HepG2 (cell line): ENCODE data around the gene ADAMTS16. TPM values are rescaled to one million over a fixed set of nuclear protein-coding genes. Genes with fewer than 3 reads are reported as not detected.

ENCODE experiments used
- AKNA ChIP-seq: sonication (generic); formaldehyde crosslinking; IDR thresholded peaks from 2 replicates; pipeline ENCODE4 v1.4.0; 2020; ENCODE audit warnings: missing genetic modification reagents, borderline replicate concordance
- CREB3 ChIP-seq: sonication (generic); formaldehyde crosslinking; IDR thresholded peaks from 2 replicates; pipeline ENCODE4 v1.5.0; 2020; ENCODE audit warnings: missing genetic modification reagents
- CSRNP1 ChIP-seq: sonication (generic); formaldehyde crosslinking; IDR thresholded peaks from 2 replicates; pipeline ENCODE4 v1.8.1; 2023; ENCODE audit warnings: mild to moderate bottlenecking, missing genetic modification reagents
- FOXA3 ChIP-seq: IDR thresholded peaks from 2 replicates; pipeline ENCODE4 v1.6.1; 2016; ENCODE audit warnings: missing genetic modification reagents, missing compliant biosample characterization
- HOXD1 ChIP-seq: sonication (generic); formaldehyde crosslinking; IDR thresholded peaks from 2 replicates; pipeline ENCODE4 v1.5.0; 2020; ENCODE audit warnings: missing genetic modification reagents
- NR0B2 ChIP-seq: sonication (generic); formaldehyde crosslinking; IDR thresholded peaks from 2 replicates; pipeline ENCODE4 v1.4.0; 2020; ENCODE audit warnings: mild to moderate bottlenecking, missing genetic modification reagents
- PPARG ChIP-seq: conservative IDR thresholded peaks from 2 replicates; pipeline ENCODE4 v1.6.1; 2016; ENCODE audit warnings: missing biosample characterization, missing genetic modification reagents
- PTBP1 ChIP-seq: fragments of 200-400 bp; formaldehyde crosslinking; IDR thresholded peaks from 2 replicates; pipeline ENCODE4 v1.6.1; 2018; ENCODE audit warnings: low read length, low read depth; ENCODE audit not compliant: poor library complexity, severe bottlenecking
- TAF15 ChIP-seq: fragments of 200-400 bp; formaldehyde crosslinking; IDR thresholded peaks from one replicate; pipeline ENCODE4 v1.6.1; 2018; ENCODE audit warnings: mild to moderate bottlenecking, low read depth, low read length; ENCODE audit not compliant: poor library complexity, severe bottlenecking
- UBTF ChIP-seq: sonication (generic); formaldehyde crosslinking; IDR thresholded peaks from 2 replicates; pipeline ENCODE4 v1.4.0; 2020; ENCODE audit warnings: mild to moderate bottlenecking, missing genetic modification reagents
- ZIK1 ChIP-seq: sonication (generic); formaldehyde crosslinking; IDR thresholded peaks from 2 replicates; pipeline ENCODE4 v1.5.0; 2020; ENCODE audit warnings: mild to moderate bottlenecking, low read depth, missing genetic modification reagents, borderline replicate concordance
- ZMAT5 ChIP-seq: sonication (generic); formaldehyde crosslinking; IDR thresholded peaks from 2 replicates; pipeline ENCODE4 v1.5.0; 2020; ENCODE audit warnings: mild to moderate bottlenecking, low read depth, missing genetic modification reagents, borderline replicate concordance
- ZNF496 ChIP-seq: sonication (generic); formaldehyde crosslinking; IDR thresholded peaks from 2 replicates; pipeline ENCODE4 v1.8.1; 2023; ENCODE audit warnings: mild to moderate bottlenecking, moderate library complexity, missing genetic modification reagents; ENCODE audit not compliant: insufficient replicate concordance
- ZNF562 ChIP-seq: sonication (generic); formaldehyde crosslinking; IDR thresholded peaks from 2 replicates; pipeline ENCODE4 v1.8.0; 2022; ENCODE audit warnings: missing genetic modification reagents, borderline replicate concordance
- ZNF737 ChIP-seq: sonication (generic); formaldehyde crosslinking; IDR thresholded peaks from 2 replicates; pipeline ENCODE4 v1.5.0; 2020; ENCODE audit warnings: missing genetic modification reagents, mild to moderate bottlenecking, borderline replicate concordance
- ZNF777 ChIP-seq: sonication (generic); formaldehyde crosslinking; IDR thresholded peaks from 2 replicates; pipeline ENCODE4 v1.4.0; 2020; ENCODE audit warnings: missing genetic modification reagents
- ZNF816 ChIP-seq: sonication (generic); formaldehyde crosslinking; IDR thresholded peaks from 2 replicates; pipeline ENCODE4 v1.8.0; 2022; ENCODE audit warnings: missing genetic modification reagents, mild to moderate bottlenecking, borderline replicate concordance
- polyA plus RNA-seq, 8 experiments: library from polyadenylated mRNA; depleted of rRNA in 3 of 8; stranded (reverse) in 7 of 8; unstranded in 1 of 8; fragments of >200 nt; fragmentation: Illumina TruSeq in 4 of 8; extraction: Trizol in 4 of 8; gene quantifications; 2 replicates each; pipeline versions ENCODE4 v1.2.1 to v1.2.3, GENCODE V29; 2011 to 2016; ENCODE audit warnings: low read depth in 4 of 8, missing spikeins in 1 of 8, mixed read lengths in 1 of 8; ENCODE audit not compliant: insufficient read depth in 1 of 8
- total RNA-seq, 5 experiments: library from RNA; depleted of rRNA; stranded (reverse); fragments of >200 nt; fragmentation: Illumina TruSeq; extraction: Trizol; gene quantifications; 2 replicates each; pipeline ENCODE4 v1.2.3, GENCODE V29; 2016; ENCODE audit warnings: low read depth in 1 of 5

The ADAMTS16 gene
- total and polyA plus RNA-seq, 2 of the 13 experiments (the other 11 are each of a cell fraction or from before 2014, with no cell fraction given) = 0.02 to 0.03 TPM

- TF ChIP-seq CREB3 (CRISPR knock-in tag) (no peak), UBTF (CRISPR knock-in tag) (no peak), TAF15 (no peak), ZMAT5 (no peak), PPARG (CRISPR knock-in tag) (no peak), ZNF496 (no peak), ZNF816 (CRISPR knock-in tag) (no peak), CSRNP1 (CRISPR knock-in tag) (no peak), PTBP1 (no peak), ZIK1 (CRISPR knock-in tag) (no peak), FOXA3 (CRISPR knock-in tag) (peak; percentile 58; the same call in 1 of the 2 replicates), AKNA (CRISPR knock-in tag) (no peak), ZNF562 (CRISPR knock-in tag) (no peak), ZNF777 (CRISPR knock-in tag) (no peak), HOXD1 (CRISPR knock-in tag) (no peak), ZNF737 (no peak), NR0B2 (CRISPR knock-in tag) (no peak)
Observed at GRCh38 chr5:5351288-5351979, 211.3 kb downstream of the ADAMTS16 start (continued).
